ENCODE measurements around the gene HELZ2.

GRCh38 chr20:63612276-63612931 lies 38.4 kb upstream of the HELZ2 start:
- TF ChIP-seq CTCF (IDR thresholded peaks at IDR 0.05; ENCODE audit: insufficient read depth, low read length) (no peak), REST (IDR thresholded peaks at IDR 0.05; ENCODE audit: insufficient replicate concordance, low read depth) (no peak), POLR2AphosphoS5 (IDR thresholded peaks at IDR 0.05; ENCODE audit: low read depth) (peak; percentile 79), GABPA (IDR thresholded peaks at IDR 0.05; ENCODE audit: low read depth) (no peak), SPI1 (IDR thresholded peaks at IDR 0.05; ENCODE audit: borderline replicate concordance, low read depth) (peak; percentile 51; the same call in 1 of the 2 replicates)
